Loucy (cell line): ENCODE data around the gene PROC.

Experiments
- CTCF ChIP-seq: fragments of 200-600 bp; sonication (generic); conservative IDR thresholded peaks from 2 replicates; pipeline ENCODE4 v1.5.1; 2014; ENCODE audit warnings: mild to moderate bottlenecking, antibody characterized with exemption, low read length
- EZH2phosphoT487 ChIP-seq: fragments of 200-600 bp; IDR thresholded peaks from 2 replicates; pipeline ENCODE4 v1.6.1; 2018; ENCODE audit warnings: antibody characterized with exemption, mild to moderate bottlenecking, moderate library complexity, borderline replicate concordance

GRCh38 chr2:127404466-127405254 is 13.6 kb upstream of the PROC start:
- TF ChIP-seq CTCF, result no peak
- no peak for TF ChIP-seq EZH2phosphoT487
